Aorta (tissue), 5 donors: ENCODE results near the gene ZNF549. TPM values are rescaled to one million over a fixed set of nuclear protein-coding genes. Genes with fewer than 3 reads are reported as not detected.
"Not testable (repeated sequence)": the region's sequence is repeated elsewhere in the genome, so short reads cannot be mapped to it uniquely, and the experiment has no call there.

Experiments used
- ATAC-seq: fragments of 200-7000 bp; cut with Tn5 transposase; one replicate; pipeline ENCODE4 v1.9.1; 2022; ENCODE audit warnings: moderate library complexity; ENCODE audit not compliant: low FRiP score
- DNase-seq, 2 donors: peaks; one replicate each; pipeline ENCODE4 v3.0.0-alpha.2; 2020
- H3K27ac ChIP-seq, 2 donors: one replicate each; pipeline ENCODE4 v1.5.1; 2013; ENCODE audit warnings: low read length in 2 of 2, mild to moderate bottlenecking in 2 of 2, moderate library complexity in 2 of 2, control low read depth in 1 of 2, inconsistent platforms in 1 of 2, low read depth in 1 of 2
- H3K27me3 ChIP-seq, 2 donors: one replicate each; pipeline ENCODE4 v1.6.1; 2013; ENCODE audit warnings: control low read depth in 1 of 2, low read length in 1 of 2, mild to moderate bottlenecking in 1 of 2, moderate library complexity in 1 of 2; ENCODE audit not compliant: insufficient read depth in 2 of 2, control insufficient read depth in 1 of 2
- H3K36me3 ChIP-seq, 2 donors: one replicate each; pipeline ENCODE4 v1.6.1; 2013; ENCODE audit warnings: control low read depth in 1 of 2, low read length in 1 of 2, mild to moderate bottlenecking in 1 of 2; ENCODE audit not compliant: insufficient read depth in 2 of 2, control insufficient read depth in 1 of 2
- H3K4me1 ChIP-seq, 2 donors: one replicate each; pipeline ENCODE4 v1.6.1; 2013; ENCODE audit warnings: low read length in 2 of 2, control low read depth in 1 of 2, mild to moderate bottlenecking in 1 of 2, moderate library complexity in 1 of 2; ENCODE audit not compliant: insufficient read depth in 2 of 2, control insufficient read depth in 1 of 2
- H3K4me3 ChIP-seq, 2 donors: one replicate each; pipeline ENCODE4 v1.5.1; 2013; ENCODE audit warnings: low read length in 2 of 2, control low read depth in 1 of 2, mild to moderate bottlenecking in 1 of 2
- H3K9me3 ChIP-seq: one replicate; pipeline ENCODE4 v1.6.1; 2013; ENCODE audit warnings: mild to moderate bottlenecking, low read length; ENCODE audit not compliant: control insufficient read depth
- WGBS, 2 donors: extraction: QIAGEN DNeasy Blood & Tissue Kit; methylation state at CpG; one replicate each; pipeline ENCODE4 v1.1.7; 2013; 5-methylcytosine and 5-hydroxymethylcytosine counted together
- intact Hi-C, 2 donors: fragments of 100-400 bp; cut with DNase I; formaldehyde crosslinking; loops; one replicate each; pipeline versions ENCODE4 v1.14.2 to v1.15.0; 2022
- polyA plus RNA-seq, 2 donors: library from polyadenylated mRNA; stranded (reverse); fragments of 200-250 nt; gene quantifications; one replicate each; pipeline ENCODE4 v1.2.3, GENCODE V29; 2013
- total RNA-seq, 2 donors: library from RNA; stranded (reverse); fragmentation: NEBNext Ultra II Directional; extraction: Animal tissue kit (Norgen Biotek cat#: 25700); gene quantifications; one replicate each; pipeline ENCODE4 v1.2.1, GENCODE V29; 2021
- donor health status: healthy with polysubstance abuse.
- donor health status: Bipolar disorder and iron deficiency.
- donor health status: DM: no; HTN: no; CAD: no.
- donor health status: DM: no; HTN: no; CAD: no.
- donor health status: DM: yes; HTN: yes; CAD: no.

The ZNF549 gene
- total and polyA plus RNA-seq, 4 donors: 1.1 to 7.6 (median 5.0) TPM

GRCh38 chr19:57512845-57513244 lies 14.3 kb upstream of the ZNF549 start:
- no peak for ATAC-seq
- no peak for DNase-seq
- no peak overlapping the region for H3K27ac ChIP-seq
- intact Hi-C loops: no loop called here
- 95 to 97% methylated on average over 6 of the region's 6 CpGs for WGBS, 2 donors
- H3K36me3 ChIP-seq: peaks cover 3 to 5% of the 10 kb centered on the region in 2 donors
- no peaks in the 10 kb centered on the region for H3K4me1 ChIP-seq
- peak overlapping the region in 1 of 2 donors; percentile 14 for H3K4me3 ChIP-seq
- H3K27me3 ChIP-seq: no peaks in the 10 kb centered on the region
- H3K9me3 ChIP-seq: peaks cover 14% of the 10 kb centered on the region

DNA sequence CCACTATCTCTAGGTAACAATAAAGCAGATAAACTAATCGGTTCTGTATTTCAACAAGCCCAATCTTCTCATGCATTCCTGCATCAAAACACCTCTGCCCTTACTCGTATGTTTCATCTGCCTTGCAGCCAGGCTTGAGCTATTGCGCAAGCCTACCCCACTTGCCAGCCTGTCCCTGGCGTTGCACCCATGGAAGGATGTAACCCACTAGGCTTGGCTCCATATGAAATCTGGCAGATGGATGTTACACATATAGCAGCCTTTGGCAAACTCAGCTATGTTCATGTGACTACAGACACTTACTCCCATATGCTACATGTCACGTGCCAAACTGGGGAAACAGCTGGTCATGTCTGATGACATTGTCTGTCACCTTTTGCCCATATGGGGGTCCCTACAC lies 11.9 kb upstream of the ZNF549 start:
- no peak for DNase-seq
- Histone ChIP-seq H3K36me3 (peaks cover 3 to 5% of the 10 kb centered on the region in 2 donors), H3K4me1 (no peaks in the 10 kb centered on the region), H3K4me3 (no peak overlapping the region), H3K27ac (no peak overlapping the region), H3K27me3 (no peaks in the 10 kb centered on the region), H3K9me3 (peaks cover 15% of the 10 kb centered on the region)
- intact Hi-C loops: no loop called here
- 84 to 94% methylated on average over 5 of the region's 5 CpGs for WGBS, 2 donors
- ATAC-seq: no peak

GRCh38 chr19:57518021-57518420 lies 9.1 kb upstream of the ZNF549 start:
- H3K4me3 ChIP-seq, DNase-seq, ATAC-seq, intact Hi-C loops, H3K27ac ChIP-seq, H3K9me3 ChIP-seq, H3K27me3 ChIP-seq, H3K4me1 ChIP-seq, H3K36me3 ChIP-seq: not testable (repeated sequence)
- WGBS, 2 donors: 83 to 85% methylated on average over 4 of the region's 4 CpGs

GRCh38 chr19:57537953-57538547 lies 10.9 kb downstream of the ZNF549 start:
- intact Hi-C loops: no loop called here
- peak overlapping the region in 1 of 2 donors; percentile 23 for H3K4me3 ChIP-seq
- H3K27ac ChIP-seq: no peak overlapping the region
- peaks cover 65% of the 10 kb centered on the region for H3K9me3 ChIP-seq
- DNase-seq (no peak), ATAC-seq (no peak)
- peaks cover 44 to 48% of the 10 kb centered on the region in 2 donors for H3K36me3 ChIP-seq
- no peaks in the 10 kb centered on the region for H3K27me3 ChIP-seq
- 97 to 98% methylated on average over 7 of the region's 7 CpGs for WGBS, 2 donors
- no peaks in the 10 kb centered on the region for H3K4me1 ChIP-seq

GRCh38 chr19:57546513-57546912 lies 19.4 kb downstream of the ZNF549 start:
- intact Hi-C loops: no loop called here
- Histone ChIP-seq H3K4me1 (no peaks in the 10 kb centered on the region), H3K36me3 (peaks cover 26 to 51% of the 10 kb centered on the region in 2 donors), H3K27me3 (no peaks in the 10 kb centered on the region), H3K27ac (no peak overlapping the region), H3K9me3 (peaks cover 37% of the 10 kb centered on the region), H3K4me3 (no peak overlapping the region)
- DNase-seq: no peak
- WGBS, 2 donors: 97 to 100% methylated on average over 1 of the region's 1 CpG
- ATAC-seq: no peak

DNA sequence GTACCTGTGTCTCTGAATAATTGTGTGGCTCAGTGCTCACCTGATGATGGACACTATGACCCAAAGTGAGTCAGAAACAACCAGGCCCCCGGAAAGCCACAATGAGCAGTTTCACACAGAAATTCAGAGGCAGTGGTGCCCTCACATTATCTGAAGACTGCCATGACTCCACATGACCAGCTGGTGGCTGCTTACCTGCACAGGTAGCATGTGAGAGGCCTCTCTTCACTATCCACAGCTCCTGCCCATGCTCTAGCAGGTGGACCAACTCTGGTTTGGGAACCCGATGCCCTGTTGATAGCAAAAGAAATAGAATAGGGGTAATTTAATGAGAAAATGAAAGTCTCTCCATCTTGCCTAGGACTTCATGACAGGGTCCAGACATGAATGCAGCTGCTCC lies 25.3 kb downstream of the ZNF549 start:
- ATAC-seq (no peak), DNase-seq (no peak)
- Histone ChIP-seq H3K9me3 (peaks cover 48% of the 10 kb centered on the region), H3K27me3 (no peaks in the 10 kb centered on the region), H3K36me3 (peaks cover 17 to 37% of the 10 kb centered on the region in 2 donors), H3K27ac (no peak overlapping the region), H3K4me3 (no peak overlapping the region), H3K4me1 (no peaks in the 10 kb centered on the region)
- 97 to 98% methylated on average over 2 of the region's 2 CpGs for WGBS, 2 donors
- intact Hi-C loops: no loop called here

- DNase-seq (no peak), ATAC-seq (no peak)
- Histone ChIP-seq H3K4me3 (no peak overlapping the region), H3K36me3 (peaks cover 0 to 14% of the 10 kb centered on the region in 2 donors), H3K9me3 (peaks cover 22% of the 10 kb centered on the region), H3K4me1 (peaks cover 0 to 2% of the 10 kb centered on the region in 2 donors), H3K27me3 (no peaks in the 10 kb centered on the region), H3K27ac (no peak overlapping the region)
- intact Hi-C loops: no loop called here
- 78 to 81% methylated on average over 5 of the region's 5 CpGs for WGBS, 2 donors
Measured at GRCh38 chr19:57557659-57558058, 30.5 kb downstream of the ZNF549 start.

GRCh38 chr19:57558525-57558924 lies 31.4 kb downstream of the ZNF549 start:
- Histone ChIP-seq H3K9me3 (peaks cover 16% of the 10 kb centered on the region), H3K36me3 (peaks cover 0 to 10% of the 10 kb centered on the region in 2 donors), H3K27me3 (no peaks in the 10 kb centered on the region), H3K4me3 (peak overlapping the region; percentile 8 to 87), H3K27ac (no peak overlapping the region), H3K4me1 (peaks cover 0 to 2% of the 10 kb centered on the region in 2 donors)
- 20 to 30% methylated on average over 6 of the region's 6 CpGs for WGBS, 2 donors
- no peak for DNase-seq
- ATAC-seq: no peak
- intact Hi-C loops: no loop called here

- WGBS, 2 donors: 0% methylated on average over 22 of the region's 22 CpGs
- no peak for DNase-seq
- no peak for ATAC-seq
- Histone ChIP-seq H3K4me3 (peak overlapping the region; percentile 8 to 87), H3K4me1 (peaks cover 0 to 2% of the 10 kb centered on the region in 2 donors), H3K27ac (no peak overlapping the region), H3K36me3 (peaks cover 0 to 10% of the 10 kb centered on the region in 2 donors), H3K9me3 (peaks cover 15% of the 10 kb centered on the region), H3K27me3 (no peaks in the 10 kb centered on the region)
- intact Hi-C loops: no loop called here
Measured at GRCh38 chr19:57559008-57559403, 31.9 kb downstream of the ZNF549 start.
